GM12892 (cell line): ENCODE measurements around the gene PSMB7.

Experiments
- POLR2A ChIP-seq: IDR thresholded peaks from 2 replicates; pipeline ENCODE4 v1.6.1; 2011; ENCODE audit warnings: low read depth, low read length, control low read depth
- POLR2AphosphoS5 ChIP-seq: IDR thresholded peaks from 2 replicates; pipeline ENCODE4 v1.6.1; 2011; ENCODE audit warnings: low read depth, low read length, control low read depth

DNA sequence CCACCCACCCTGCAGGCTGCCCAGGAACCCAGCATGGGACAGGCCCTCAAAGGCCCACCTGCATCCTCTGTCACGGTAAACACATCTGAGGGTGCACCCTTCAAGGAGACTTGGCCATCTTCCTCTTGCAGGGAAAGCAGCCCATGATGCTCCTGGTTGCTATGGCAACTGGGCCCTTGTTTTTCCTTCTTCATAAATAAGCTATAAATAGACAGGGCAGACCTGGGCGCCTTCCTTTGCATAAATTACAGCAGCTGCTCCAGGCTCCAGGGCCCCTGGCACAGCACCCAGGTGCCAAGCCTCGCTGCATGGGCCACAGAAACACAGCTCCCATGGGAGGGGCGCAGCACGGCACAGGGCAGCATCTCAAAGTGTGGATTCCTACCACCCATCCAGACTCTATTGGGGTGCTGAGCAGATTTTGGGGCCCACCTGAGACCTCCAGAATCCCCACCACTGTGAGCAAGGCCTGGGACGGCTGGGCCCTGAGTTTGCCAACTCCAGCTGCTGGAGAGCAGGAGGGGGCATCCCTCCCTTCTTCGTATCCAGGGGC, 5.8 kb upstream of the PSMB7 start:
- TF ChIP-seq POLR2AphosphoS5 (no peak), POLR2A (no peak)
